H9 (cell line): Measurements from ENCODE around the gene LUZP2. TPM values are rescaled to one million over a fixed set of nuclear protein-coding genes. Genes with fewer than 3 reads are reported as not detected.

Source experiments
- DNase-seq: peaks from one replicate; pipeline ENCODE4 v3.0.0-alpha.2; 2017
- H2AFZ ChIP-seq: one replicate; pipeline ENCODE4 v1.6.1; 2013; ENCODE audit warnings: mild to moderate bottlenecking, low read length, control low read depth, moderate library complexity
- H2AK5ac ChIP-seq: 2 replicates; pipeline ENCODE4 v1.6.1; 2013; ENCODE audit warnings: low read length, control low read depth, mixed read lengths; ENCODE audit not compliant: insufficient read length
- H2BK120ac ChIP-seq: one replicate; pipeline ENCODE4 v1.6.1; 2013; ENCODE audit warnings: low read depth, mild to moderate bottlenecking, low read length, control low read depth, inconsistent platforms; ENCODE audit not compliant: poor library complexity, severe bottlenecking
- H2BK12ac ChIP-seq: 2 replicates; pipeline ENCODE4 v1.6.1; 2013; ENCODE audit warnings: low read length, control low read depth, mixed read lengths, low read depth; ENCODE audit not compliant: insufficient read length
- H2BK15ac ChIP-seq: 2 replicates; pipeline ENCODE4 v1.6.1; 2013; ENCODE audit warnings: low read depth, low read length, control low read depth
- H2BK20ac ChIP-seq: one replicate; pipeline ENCODE4 v1.6.1; 2013; ENCODE audit warnings: low read depth, mild to moderate bottlenecking, low read length, control low read depth, inconsistent platforms; ENCODE audit not compliant: poor library complexity, severe bottlenecking
- H2BK5ac ChIP-seq: 2 replicates; pipeline ENCODE4 v1.6.1; 2013; ENCODE audit warnings: low read length, control low read depth, mixed read lengths; ENCODE audit not compliant: insufficient read length
- H3K14ac ChIP-seq: 2 replicates; pipeline ENCODE4 v1.6.1; 2013; ENCODE audit warnings: low read length, control low read depth; ENCODE audit not compliant: insufficient read depth
- H3K18ac ChIP-seq: 2 replicates; pipeline ENCODE4 v1.6.1; 2013; ENCODE audit warnings: low read depth, mild to moderate bottlenecking, mixed read lengths, low read length, control low read depth; ENCODE audit not compliant: insufficient read length
- H3K23ac ChIP-seq: 2 replicates; pipeline ENCODE4 v1.6.1; 2013; ENCODE audit warnings: low read length, control low read depth, mixed read lengths, low read depth; ENCODE audit not compliant: insufficient read length
- H3K23me2 ChIP-seq: 2 replicates; pipeline ENCODE4 v1.6.1; 2013; ENCODE audit warnings: low read depth, mild to moderate bottlenecking, mixed read lengths, low read length, control low read depth; ENCODE audit not compliant: insufficient read length, poor library complexity, severe bottlenecking
- H3K27ac ChIP-seq: 2 replicates; pipeline ENCODE4 v1.5.1; 2013; ENCODE audit warnings: low read length, control low read depth, mixed read lengths, low read depth; ENCODE audit not compliant: insufficient read length
- H3K27me3 ChIP-seq: 2 replicates; pipeline ENCODE4 v1.6.1; 2013; ENCODE audit warnings: low read length, control low read depth, inconsistent platforms; ENCODE audit not compliant: insufficient read depth
- H3K4ac ChIP-seq: 2 replicates; pipeline ENCODE4 v1.6.1; 2013; ENCODE audit warnings: low read depth, mild to moderate bottlenecking, control low read depth, inconsistent platforms, low read length, moderate library complexity
- H3K4me1 ChIP-seq: 2 replicates; pipeline ENCODE4 v1.6.1; 2013; ENCODE audit warnings: low read length, control low read depth, inconsistent platforms; ENCODE audit not compliant: insufficient read depth
- H3K4me2 ChIP-seq: 2 replicates; pipeline ENCODE4 v1.6.1; 2013; ENCODE audit warnings: low read length, control low read depth, mixed read lengths; ENCODE audit not compliant: insufficient read length, insufficient read depth
- H3K56ac ChIP-seq: 2 replicates; pipeline ENCODE4 v1.6.1; 2013; ENCODE audit warnings: low read depth, mild to moderate bottlenecking, mixed read lengths, low read length, control low read depth; ENCODE audit not compliant: insufficient read length
- H3K79me1 ChIP-seq: 2 replicates; pipeline ENCODE4 v1.6.1; 2013; ENCODE audit warnings: low read depth, mild to moderate bottlenecking, moderate library complexity, low read length, control low read depth, inconsistent platforms; ENCODE audit not compliant: insufficient read depth, poor library complexity, severe bottlenecking
- H3K79me2 ChIP-seq: 2 replicates; pipeline ENCODE4 v1.6.1; 2013; ENCODE audit warnings: low read length, control low read depth, inconsistent platforms; ENCODE audit not compliant: insufficient read depth
- H3K9ac ChIP-seq: 2 replicates; pipeline ENCODE4 v1.6.1; 2013; ENCODE audit warnings: low read length, control low read depth, mixed read lengths; ENCODE audit not compliant: insufficient read length; ENCODE audit errors: extremely low read depth
- H3K9me3 ChIP-seq: one replicate; pipeline ENCODE4 v1.6.1; 2013; ENCODE audit warnings: low read depth, low read length, inconsistent platforms; ENCODE audit not compliant: control insufficient read depth
- H3T11ph ChIP-seq: one replicate; pipeline ENCODE4 v1.6.1; 2013; ENCODE audit warnings: mild to moderate bottlenecking, low read length, control low read depth, inconsistent platforms
- H4K20me1 ChIP-seq: one replicate; pipeline ENCODE4 v1.6.1; 2013; ENCODE audit not compliant: control insufficient read depth, insufficient read length, insufficient read depth
- H4K5ac ChIP-seq: 2 replicates; pipeline ENCODE4 v1.6.1; 2013; ENCODE audit warnings: low read depth, mild to moderate bottlenecking, mixed read lengths, low read length, control low read depth; ENCODE audit not compliant: insufficient read length
- H4K8ac ChIP-seq: replicated peaks from 2 replicates; pipeline ENCODE4 v1.6.1; 2013; ENCODE audit warnings: low read length, control low read depth, mixed read lengths, low read depth; ENCODE audit not compliant: insufficient read length
- H4K91ac ChIP-seq: 2 replicates; pipeline ENCODE4 v1.6.1; 2013; ENCODE audit warnings: low read depth, mild to moderate bottlenecking, moderate library complexity, mixed read lengths, low read length, control low read depth; ENCODE audit not compliant: insufficient read length
- H3K27ac Mint-ChIP-seq, 3 experiments: 2 replicates in 2 of 3; 3 replicates in 1 of 3; pipeline ENCODE4 v1.8.0; 2020 to 2021; ENCODE audit warnings: mixed read lengths in 3 of 3, mild to moderate bottlenecking in 1 of 3, moderate library complexity in 1 of 3
- H3K27me3 Mint-ChIP-seq: 2 replicates; pipeline ENCODE4 v1.8.0; 2021; ENCODE audit warnings: low read depth, mild to moderate bottlenecking, moderate library complexity, mixed read lengths
- H3K36me3 Mint-ChIP-seq, 3 experiments: 2 replicates in 2 of 3; 3 replicates in 1 of 3; pipeline ENCODE4 v1.8.0; 2020 to 2021; ENCODE audit warnings: low read depth in 3 of 3, mixed read lengths in 3 of 3; ENCODE audit not compliant: insufficient read depth in 1 of 3
- H3K4me1 Mint-ChIP-seq, 2 experiments: 2 replicates each; pipeline ENCODE4 v1.8.0; 2020; ENCODE audit warnings: mixed read lengths in 2 of 2
- H3K4me3 Mint-ChIP-seq, 2 experiments: 2 replicates in 1 of 2; 3 replicates in 1 of 2; pipeline ENCODE4 v1.8.0; 2020 to 2021; ENCODE audit warnings: mild to moderate bottlenecking in 2 of 2, mixed read lengths in 2 of 2, moderate library complexity in 1 of 2
- H3K9me3 Mint-ChIP-seq, 2 experiments: 2 replicates in 1 of 2; 3 replicates in 1 of 2; pipeline ENCODE4 v1.8.0; 2020; ENCODE audit warnings: mild to moderate bottlenecking in 2 of 2, mixed read lengths in 2 of 2, moderate library complexity in 1 of 2
- WGBS: extraction: QIAGEN DNeasy Blood & Tissue Kit; methylation state at CpG from one replicate; pipeline ENCODE4 v1.1.7; 2013; ENCODE audit warnings: missing lambda C conversion rate, low lambda C conversion rate, mixed read lengths; ENCODE audit not compliant: insufficient read length; ENCODE audit errors: extremely low coverage; 5-methylcytosine and 5-hydroxymethylcytosine counted together
- total RNA-seq: library from RNA; stranded (reverse); gene quantifications from 2 replicates; pipeline ENCODE4 v1.2.1, GENCODE V29; 2021
- TF ChIP-seq, protein P1 (sequence below): fragments of 200-600 bp; sonication (generic); conservative IDR thresholded peaks from 3 replicates; pipeline ENCODE4 v1.8.0; 2021; ENCODE audit warnings: antibody characterized with exemption, mild to moderate bottlenecking

The LUZP2 gene
- total RNA-seq, 1 experiment from 2014 or later: 25.4 TPM

DNA sequence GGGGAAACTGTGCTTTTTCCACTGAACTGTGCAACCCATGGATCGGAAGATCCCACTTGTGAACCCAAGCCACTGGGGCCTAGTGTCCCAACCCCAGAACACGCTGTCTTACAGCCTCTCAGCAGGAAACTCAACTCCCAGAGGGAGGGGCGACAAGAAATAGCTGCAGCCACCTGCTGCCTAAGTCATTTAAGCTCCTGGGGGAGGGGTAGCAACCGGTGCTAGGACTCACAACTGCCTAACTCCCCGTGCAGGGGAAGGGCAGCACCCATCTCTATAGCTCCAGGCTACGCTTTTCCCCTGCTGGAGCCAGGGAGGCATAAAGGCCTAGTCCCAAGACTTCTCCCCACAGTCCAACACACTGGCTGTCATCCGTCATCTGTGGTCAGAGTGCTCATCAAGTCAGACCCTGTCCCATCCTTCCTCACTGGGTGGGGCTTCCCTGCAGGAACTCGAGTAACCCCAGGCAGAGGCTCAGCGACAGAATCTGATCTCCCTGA lies 363.0 kb downstream of the LUZP2 start:
- H2BK120ac ChIP-seq: no peak overlapping the region
- H3K18ac ChIP-seq: no peak overlapping the region
- H3K9me3 Mint-ChIP-seq: peaks cover 26 to 35% of the 10 kb centered on the region in 2 experiments; a peak in 4 of 5 replicates
- no peak overlapping the region for H3K4me2 ChIP-seq
- no peaks in the 10 kb centered on the region for H3K79me1 ChIP-seq
- no peak overlapping the region for H3K56ac ChIP-seq
- peaks cover 6% of the 10 kb centered on the region for H3K9me3 ChIP-seq
- H3K23me2 ChIP-seq: no peaks in the 10 kb centered on the region
- no peak overlapping the region for H3K27ac Mint-ChIP-seq
- no peak overlapping the region for H2BK20ac ChIP-seq
- no peak for DNase-seq
- no peaks in the 10 kb centered on the region for H3K4me1 ChIP-seq
- no peak overlapping the region for H2BK5ac ChIP-seq
- no peak overlapping the region for H3K23ac ChIP-seq
- no peaks in the 10 kb centered on the region for H3K27me3 ChIP-seq
- H4K20me1 ChIP-seq: no peaks in the 10 kb centered on the region
- no peak overlapping the region for H2AFZ ChIP-seq
- H3K9ac ChIP-seq: no peak overlapping the region
- WGBS: no CpG with 5 or more reads among the region's 9 CpGs
- no peak overlapping the region for H2BK12ac ChIP-seq
- no peak overlapping the region for H4K8ac ChIP-seq
- H2AK5ac ChIP-seq: no peak overlapping the region
- peaks cover 26 to 39% (median 28%) of the 10 kb centered on the region in 3 experiments for H3K36me3 Mint-ChIP-seq
- H3K4ac ChIP-seq: no peak overlapping the region
- H3K27ac ChIP-seq: no peak overlapping the region
- no peaks in the 10 kb centered on the region for H3K27me3 Mint-ChIP-seq
- TF ChIP-seq, protein P1, sequence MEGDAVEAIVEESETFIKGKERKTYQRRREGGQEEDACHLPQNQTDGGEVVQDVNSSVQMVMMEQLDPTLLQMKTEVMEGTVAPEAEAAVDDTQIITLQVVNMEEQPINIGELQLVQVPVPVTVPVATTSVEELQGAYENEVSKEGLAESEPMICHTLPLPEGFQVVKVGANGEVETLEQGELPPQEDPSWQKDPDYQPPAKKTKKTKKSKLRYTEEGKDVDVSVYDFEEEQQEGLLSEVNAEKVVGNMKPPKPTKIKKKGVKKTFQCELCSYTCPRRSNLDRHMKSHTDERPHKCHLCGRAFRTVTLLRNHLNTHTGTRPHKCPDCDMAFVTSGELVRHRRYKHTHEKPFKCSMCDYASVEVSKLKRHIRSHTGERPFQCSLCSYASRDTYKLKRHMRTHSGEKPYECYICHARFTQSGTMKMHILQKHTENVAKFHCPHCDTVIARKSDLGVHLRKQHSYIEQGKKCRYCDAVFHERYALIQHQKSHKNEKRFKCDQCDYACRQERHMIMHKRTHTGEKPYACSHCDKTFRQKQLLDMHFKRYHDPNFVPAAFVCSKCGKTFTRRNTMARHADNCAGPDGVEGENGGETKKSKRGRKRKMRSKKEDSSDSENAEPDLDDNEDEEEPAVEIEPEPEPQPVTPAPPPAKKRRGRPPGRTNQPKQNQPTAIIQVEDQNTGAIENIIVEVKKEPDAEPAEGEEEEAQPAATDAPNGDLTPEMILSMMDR: no peak
- no peak overlapping the region for H3K14ac ChIP-seq
- H3K4me1 Mint-ChIP-seq: no peaks in the 10 kb centered on the region
- H3T11ph ChIP-seq: no peak overlapping the region
- no peak overlapping the region for H3K4me3 Mint-ChIP-seq
- no peak overlapping the region for H4K5ac ChIP-seq
- no peak overlapping the region for H4K91ac ChIP-seq
- H2BK15ac ChIP-seq: no peak overlapping the region
- H3K79me2 ChIP-seq: no peaks in the 10 kb centered on the region
